Hindlimb muscle (tissue), 1 donor: ENCODE data around the gene RNF167. TPM values are rescaled to one million over a fixed set of nuclear protein-coding genes. Genes with fewer than 3 reads are reported as not detected.
A peak's percentile ranks its signal among the peaks of the same experiment; 100 is the strongest.

ENCODE experiments used
- DNase-seq: peaks from one replicate; pipeline ENCODE4 v3.0.0-alpha.2; 2013
- polyA plus RNA-seq: library from polyadenylated mRNA; unstranded; fragments of 120-200 nt; gene quantifications from one replicate; pipeline ENCODE4 v1.2.1, GENCODE V29; 2013; ENCODE audit not compliant: insufficient read length

Gene RNF167
- polyA plus RNA-seq, 1 donor, result 75.2 TPM

DNA sequence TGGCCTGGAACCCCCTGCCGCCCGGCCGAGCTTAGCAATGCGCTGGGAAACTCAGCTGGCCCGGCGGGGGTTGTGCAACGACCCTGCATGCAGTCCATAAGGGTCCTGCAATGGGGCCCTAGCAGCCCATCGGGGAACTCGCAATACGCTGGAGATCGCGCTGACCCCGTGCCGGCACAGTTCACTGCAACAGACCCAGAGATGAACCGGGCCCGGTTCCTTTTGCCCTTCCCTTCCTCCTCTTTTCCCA is 597 bp upstream of the RNF167 start:
- DNase-seq, result no peak

GRCh38 chr17:4940555-4941318 is 669 bp downstream of the RNF167 start:
- no peak for DNase-seq

GRCh38 chr17:4941319-4941610 is 1.2 kb downstream of the RNF167 start:
- no peak for DNase-seq

DNA sequence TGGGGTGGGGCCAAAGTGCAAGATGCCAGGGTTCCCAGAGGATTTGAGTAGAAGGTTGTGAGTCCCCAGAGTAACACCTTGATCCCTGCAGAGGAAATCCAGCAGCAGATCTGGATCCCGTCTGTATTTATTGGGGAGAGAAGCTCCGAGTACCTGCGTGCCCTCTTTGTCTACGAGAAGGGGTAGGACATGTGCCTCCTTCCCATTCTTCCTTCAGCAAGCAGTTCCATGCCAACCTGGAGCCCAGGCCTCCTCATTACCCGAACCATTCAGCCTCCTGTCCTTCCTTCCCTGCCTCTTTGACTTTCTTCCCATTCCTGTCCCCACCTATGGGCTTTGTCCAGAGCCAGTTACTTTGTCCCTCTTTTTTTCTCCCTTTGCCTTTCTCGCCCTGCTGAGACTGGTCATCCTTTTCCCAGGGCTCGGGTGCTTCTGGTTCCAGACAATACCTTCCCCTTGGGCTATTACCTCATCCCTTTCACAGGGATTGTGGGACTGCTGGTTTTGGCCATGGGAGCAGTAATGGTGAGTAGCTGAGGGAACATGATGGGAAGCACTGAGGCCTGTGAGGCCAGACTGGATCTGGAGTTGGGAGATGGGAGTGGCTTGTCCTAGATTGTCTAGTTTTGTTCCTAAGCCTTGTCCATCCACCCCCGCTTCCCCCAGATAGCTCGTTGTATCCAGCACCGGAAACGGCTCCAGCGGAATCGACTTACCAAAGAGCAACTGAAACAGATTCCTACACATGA is 2.9 kb downstream of the RNF167 start:
- DNase-seq, result no peak

DNA sequence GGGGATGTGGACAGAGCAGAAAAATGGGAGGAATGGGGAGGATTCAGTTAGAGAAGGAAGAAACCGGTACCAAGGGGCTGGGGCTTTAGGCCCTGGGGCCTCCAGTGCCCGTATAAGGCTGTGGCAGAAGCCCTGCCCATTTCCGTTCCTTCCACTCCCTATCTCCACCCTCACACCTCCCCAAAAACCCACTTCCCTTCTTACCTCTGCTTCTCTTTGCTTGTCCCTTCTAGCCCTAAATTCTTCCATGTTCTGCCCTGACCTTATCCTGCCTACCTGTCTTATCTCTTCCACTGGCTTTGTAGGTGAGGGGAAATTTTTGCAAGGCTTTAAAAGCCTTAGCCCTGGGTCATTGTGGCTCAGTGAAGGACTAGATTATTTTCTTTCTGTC is 4.1 kb downstream of the RNF167 start:
- DNase-seq, result no peak

GRCh38 chr17:4944554-4945175 is 4.6 kb downstream of the RNF167 start:
- no peak for DNase-seq

GRCh38 chr17:4945176-4945943 is 5.3 kb downstream of the RNF167 start:
- no peak for DNase-seq

- DNase-seq, result no peak
These were observed 5.8 kb downstream of the RNF167 start for GRCh38 chr17:4945944-4946280.

DNA sequence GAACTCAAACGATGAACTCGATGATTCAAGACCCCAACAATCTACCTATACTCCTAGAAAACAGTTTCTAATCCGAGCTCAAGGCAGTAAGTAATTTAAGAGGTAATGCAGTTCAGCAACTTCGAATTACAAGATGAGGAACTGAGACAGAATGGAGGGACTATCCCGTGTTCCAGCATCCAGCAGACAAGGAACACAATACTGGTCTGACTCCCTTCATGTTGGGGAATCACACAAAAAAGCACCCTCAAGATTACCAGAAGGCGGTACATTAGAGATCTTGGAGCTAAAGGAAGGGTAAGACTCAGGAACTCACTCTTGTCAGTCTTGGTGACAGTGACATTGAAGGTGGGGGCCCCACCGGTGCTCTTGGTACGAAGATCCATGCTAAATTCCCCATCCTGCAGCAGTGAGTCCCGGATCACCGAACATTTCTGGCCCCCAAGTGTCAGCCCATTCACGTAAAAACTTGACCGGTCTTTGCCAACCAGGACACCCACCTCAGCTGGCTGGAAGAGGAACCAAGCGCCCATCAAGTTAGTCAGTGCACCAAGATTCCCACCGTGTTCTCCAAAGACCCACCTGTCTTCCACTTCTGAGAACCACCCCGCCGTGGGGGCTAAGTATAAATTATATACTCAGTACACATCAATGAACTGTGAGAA is 6.4 kb downstream of the RNF167 start:
- no peak for DNase-seq

- no peak for DNase-seq
These were observed 6.9 kb downstream of the RNF167 start for GRCh38 chr17:4947010-4947410.

- peak; percentile 66 for DNase-seq
These were observed 7.5 kb downstream of the RNF167 start for GRCh38 chr17:4947411-4948165.

- DNase-seq, result peak; percentile 93
These were observed 8.3 kb downstream of the RNF167 start, which contains the start of gene PFN1 for GRCh38 chr17:4948166-4948930. TSS of gene PFN1 (minus strand) at chr17:4948530. CDS start at chr17:4948394, 136 bp downstream.

DNA sequence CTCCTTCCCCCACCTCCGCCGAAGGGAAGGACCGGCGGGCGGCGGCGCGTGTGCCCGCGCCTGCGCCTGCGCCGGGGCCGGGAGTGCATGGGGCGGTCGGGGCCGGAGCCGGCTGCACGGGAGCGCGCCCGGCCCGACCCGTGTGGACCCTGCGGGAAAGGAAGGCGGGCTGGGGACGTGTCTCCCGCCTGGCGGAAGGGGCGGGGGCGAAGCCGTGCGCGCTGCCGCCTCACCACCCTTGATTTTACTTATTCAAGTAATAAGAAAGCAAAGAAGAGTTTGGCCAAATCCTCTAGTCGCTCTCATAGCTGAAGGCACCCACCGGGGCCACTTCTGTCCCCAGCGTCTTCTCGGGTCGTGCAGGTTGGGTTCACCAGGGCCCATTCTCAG is 8.9 kb downstream of the RNF167 start:
- DNase-seq, result peak; percentile 93

DNA sequence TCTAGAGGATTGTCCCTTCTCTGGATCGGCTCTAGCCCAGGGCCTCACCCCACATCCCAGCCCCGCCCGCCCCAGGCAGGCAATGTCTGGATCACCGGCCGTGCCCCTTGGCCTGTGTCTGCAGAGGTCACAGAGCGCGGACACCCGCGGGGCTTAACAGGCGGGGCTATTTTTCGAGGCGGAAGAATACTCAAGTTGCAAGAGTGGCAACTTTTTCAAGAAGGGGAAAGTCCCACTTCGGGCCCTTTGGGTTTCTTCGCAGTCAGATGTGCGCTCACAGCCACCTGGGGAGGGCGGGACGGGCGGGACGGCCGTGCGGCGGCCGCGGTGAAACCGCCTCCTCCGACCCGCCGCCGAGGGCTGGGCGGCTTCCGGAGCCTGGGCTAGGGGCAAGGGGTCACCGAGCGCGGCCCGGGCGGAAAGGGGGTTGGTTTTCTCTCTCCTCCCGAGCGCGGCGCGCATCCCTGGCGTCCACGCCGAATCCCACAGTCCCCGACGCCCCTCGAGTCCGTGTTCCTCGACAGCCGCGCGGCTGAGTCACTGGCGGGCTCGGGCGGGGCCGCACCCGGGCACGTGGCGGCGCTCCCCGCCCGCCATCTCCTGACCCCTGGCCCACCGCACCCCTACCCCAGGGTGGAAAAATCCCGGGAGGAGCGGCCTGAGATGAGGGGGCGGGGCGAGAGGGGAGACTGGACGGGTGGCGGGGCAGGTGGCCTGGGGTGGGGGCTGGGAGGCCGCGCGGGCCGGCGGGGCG is 9.4 kb downstream of the RNF167 start:
- peak; percentile 64 for DNase-seq

DNA sequence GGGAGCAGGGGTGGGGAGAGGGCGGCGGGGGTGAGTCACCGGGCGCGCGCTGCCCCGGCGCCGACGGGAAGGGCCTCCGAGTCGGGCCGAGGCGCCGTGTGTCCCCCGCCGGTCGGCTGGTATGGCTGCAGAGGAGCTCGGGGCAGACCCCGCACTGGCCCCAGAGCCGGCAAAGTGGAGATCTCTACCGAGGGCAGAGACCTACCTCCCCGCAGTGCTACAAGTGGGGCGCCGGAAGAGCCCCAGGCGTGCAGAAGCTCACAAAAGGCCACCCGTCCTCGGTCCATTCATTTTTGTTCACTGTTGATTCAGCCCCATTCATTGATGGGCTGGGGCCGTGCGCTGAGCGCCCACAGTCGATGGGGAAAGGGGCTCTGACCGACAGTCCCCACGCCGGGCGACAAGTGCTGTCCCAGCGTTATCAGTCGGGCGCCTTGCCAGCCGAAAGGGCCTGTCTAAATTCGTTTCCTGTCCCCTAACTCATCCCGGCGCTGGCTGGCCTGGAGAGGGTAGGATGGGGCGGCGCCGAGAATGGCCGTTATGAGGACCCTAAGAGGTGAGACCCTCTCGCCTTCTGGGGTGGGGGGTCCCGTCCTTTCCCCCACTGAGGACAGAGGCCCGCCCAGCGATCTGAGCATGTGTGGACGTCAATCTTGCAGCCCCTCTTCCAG is 10.1 kb downstream of the RNF167 start:
- no peak for DNase-seq

- no peak for DNase-seq
These were observed 10.7 kb downstream of the RNF167 start, which contains the start of gene ENO3 for GRCh38 chr17:4950746-4951204. TSS of gene ENO3 (plus strand) at chr17:4951119. CDS start at chr17:4951830, 711 bp downstream.

GRCh38 chr17:4951486-4951885 is 11.4 kb downstream of the RNF167 start:
- DNase-seq, result no peak

GRCh38 chr17:4953451-4953961 is 13.4 kb downstream of the RNF167 start:
- no peak for DNase-seq

DNA sequence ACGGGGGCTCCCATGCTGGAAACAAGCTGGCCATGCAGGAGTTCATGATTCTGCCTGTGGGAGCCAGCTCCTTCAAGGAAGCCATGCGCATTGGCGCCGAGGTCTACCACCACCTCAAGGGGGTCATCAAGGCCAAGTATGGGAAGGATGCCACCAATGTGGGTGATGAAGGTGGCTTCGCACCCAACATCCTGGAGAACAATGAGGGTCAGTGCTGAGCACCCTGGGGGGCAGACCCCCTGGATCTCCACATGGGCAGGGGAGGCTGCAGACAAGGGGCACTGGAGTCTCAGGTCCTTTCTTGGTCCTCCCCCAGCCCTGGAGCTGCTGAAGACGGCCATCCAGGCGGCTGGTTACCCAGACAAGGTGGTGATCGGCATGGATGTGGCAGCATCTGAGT is 15.0 kb downstream of the RNF167 start:
- no peak for DNase-seq
